Superior temporal gyrus (tissue), 1 donor: ENCODE measurements around the gene MRPS12.

ENCODE experiments used
- DNase-seq: peaks from one replicate; pipeline ENCODE4 v3.0.0-alpha.2; 2016; ENCODE audit errors: extremely low spot score

MRPS12 gene

DNA sequence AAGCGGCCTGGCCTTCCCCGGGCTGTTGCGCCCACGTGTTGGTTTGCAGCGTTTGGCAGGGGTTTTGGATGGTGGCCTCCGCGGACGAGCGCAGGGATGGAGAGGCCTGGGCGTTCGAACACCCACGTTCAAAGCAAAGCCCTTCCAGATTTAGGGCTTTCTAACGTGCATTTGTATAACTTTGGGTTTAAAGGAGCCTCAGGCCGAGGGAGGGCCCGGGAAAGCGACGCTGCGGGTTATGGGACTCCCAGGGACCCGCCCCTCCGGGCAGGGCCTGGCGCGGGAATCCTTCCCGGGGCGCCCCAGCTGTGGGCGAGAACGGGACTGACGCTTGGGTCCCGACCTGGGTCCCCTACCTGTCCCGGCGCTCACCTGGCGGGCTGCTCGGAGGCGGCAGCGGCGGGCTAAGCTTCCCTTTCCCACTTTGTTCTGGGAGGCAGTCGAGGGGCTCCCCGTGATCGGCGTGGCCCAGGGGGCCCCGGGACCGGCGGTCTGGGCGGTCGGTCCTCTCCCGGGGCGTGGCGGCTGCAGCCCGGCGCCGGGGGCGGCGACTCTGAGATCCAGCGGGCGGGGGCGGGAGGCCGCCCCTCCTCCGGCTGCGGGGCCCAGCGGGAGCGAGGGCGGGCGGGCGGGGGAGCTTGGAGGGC is 44.6 kb downstream of the MRPS12 start, which contains the start of gene FBXO17:
Gene FBXO17 (minus strand): TSS at position 529 of the 647 bp plus-strand sequence. CDS start 25,423 bp downstream, outside the sequence.
- DNase-seq: no peak

DNA sequence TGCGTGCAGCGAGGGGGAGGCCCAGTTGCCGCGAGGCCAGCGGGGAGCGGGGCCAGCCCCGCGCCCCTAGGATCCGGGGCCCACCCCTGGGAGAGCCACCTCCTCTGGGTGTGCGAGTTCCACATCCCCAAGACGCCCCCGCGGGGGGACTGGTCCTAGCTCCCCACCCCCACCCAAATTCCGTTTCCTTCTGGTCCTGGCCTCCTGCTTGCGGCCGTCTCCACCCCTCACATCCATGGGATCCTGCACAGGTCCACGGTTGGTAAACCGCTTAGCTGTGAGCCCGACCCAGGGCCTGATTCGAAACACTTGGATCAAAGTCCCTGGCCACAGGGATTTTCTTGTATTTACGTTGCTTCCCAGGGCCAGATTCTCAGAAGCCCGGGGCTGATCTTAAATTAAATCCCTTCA is 45.1 kb downstream of the MRPS12 start:
- no peak for DNase-seq

DNA sequence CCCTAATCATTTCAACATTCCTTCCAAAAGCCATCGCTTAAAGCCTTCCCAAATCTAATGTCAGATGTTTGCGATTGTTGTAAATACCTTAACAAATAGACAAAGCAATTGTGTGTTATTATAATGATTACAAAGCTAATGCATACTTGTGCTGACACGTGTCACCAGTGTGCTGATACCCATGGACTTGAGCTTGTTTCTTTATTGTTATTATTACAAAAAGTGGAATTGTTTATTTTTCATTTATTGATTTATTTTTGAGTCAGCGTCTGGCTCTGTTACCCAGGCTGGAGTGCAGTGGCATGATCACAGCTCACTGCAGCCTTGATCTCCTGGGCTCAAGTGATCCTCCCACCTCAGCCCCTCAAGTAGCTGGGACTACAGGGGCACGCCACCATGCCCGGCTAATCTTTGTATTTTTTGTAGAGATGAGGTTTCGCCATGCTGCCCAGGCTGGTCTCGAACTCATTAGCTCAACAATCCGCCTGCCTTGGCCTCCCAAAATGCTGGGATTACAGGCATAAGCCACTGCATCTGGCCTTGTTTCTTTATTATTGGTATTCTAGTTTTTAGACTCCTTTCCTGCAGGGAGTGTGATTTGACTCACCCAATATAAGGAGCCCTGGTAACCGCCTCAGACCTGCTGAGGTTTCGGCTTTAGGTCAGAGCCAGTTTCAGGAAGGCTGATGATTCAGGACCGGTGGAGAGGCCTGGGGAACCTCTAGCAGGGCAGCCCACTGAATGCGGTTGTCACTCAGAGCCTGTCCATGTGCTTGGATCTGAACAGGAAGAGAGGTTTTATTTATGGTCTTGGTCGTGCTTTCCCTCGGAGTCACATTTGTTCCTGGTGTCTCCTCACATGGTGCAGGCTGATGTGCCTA is 46.9 kb downstream of the MRPS12 start:
- no peak for DNase-seq

DNA sequence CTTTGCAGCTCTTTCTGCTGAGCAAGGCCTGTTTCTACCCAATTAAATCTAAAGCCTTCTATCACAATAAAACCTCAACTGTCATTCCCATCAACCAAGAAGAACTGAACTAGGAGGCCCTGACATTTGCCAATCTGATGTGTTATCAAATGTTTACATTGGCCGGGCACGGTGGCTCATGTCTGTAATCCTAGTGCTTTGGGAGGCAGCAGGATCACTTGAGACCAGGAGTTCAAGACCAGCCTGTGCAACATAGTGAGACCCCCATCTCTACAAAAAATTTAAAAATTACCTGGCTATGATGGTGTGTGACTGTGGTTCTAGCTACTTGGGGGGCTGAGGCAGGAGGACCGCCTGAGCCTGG is 47.6 kb downstream of the MRPS12 start:
- no peak for DNase-seq

DNA sequence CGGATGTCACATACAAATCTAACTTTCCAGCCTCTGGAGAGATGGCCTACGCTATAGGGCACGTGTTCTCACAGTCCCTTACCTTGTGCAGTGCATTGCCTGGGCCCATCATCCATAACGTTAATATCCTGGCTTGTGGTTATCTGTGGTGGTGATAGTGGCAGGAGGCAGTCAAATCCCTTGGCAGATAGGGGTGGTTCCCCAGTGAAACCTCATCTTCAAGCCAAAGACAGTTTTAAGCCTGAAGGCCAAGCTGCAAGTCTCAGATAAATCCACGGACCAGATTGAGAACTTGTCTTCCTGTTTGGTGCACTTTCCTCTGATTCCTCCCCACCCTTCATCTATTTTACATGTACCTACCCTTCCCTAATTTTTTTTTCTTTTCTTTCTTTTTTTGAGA is 49.1 kb downstream of the MRPS12 start:
- DNase-seq: no peak

DNA sequence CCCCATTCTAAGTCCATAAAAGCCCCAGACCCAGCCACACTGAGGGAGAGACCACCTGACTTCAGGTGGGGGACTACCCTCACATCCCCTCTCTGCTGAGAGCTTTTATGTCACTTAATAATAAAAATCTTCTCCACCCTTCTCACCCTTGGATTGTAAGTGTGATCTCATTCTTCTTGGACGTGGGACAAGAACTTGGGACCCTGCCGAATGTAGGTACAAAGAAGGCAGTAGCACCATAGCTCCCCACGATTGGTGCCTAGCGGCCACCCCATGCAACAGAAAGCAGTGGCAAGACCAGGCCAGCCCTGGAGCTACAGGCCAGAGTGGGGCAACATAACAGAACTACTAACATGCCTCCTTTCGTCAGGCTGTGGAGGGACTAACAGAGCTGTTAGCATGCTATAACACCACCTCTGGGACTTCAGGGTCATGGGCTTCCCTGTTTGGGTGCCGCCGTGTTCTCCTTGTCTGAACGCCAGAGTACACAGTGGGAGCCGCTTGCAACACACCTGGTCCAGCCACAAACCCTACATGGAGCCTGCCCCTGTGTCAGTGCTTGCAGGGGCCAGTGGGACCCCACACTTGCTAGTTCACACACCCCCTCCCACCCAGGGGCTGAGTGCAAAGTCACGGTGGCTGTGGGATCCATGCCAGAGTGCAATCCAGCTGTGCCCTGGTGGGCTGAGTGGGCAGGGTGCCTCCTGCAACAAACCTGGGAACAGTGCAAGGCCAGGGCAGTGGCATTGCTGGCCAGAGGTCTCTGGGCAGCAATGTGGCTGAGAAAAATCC is 50.0 kb downstream of the MRPS12 start:
- no peak for DNase-seq
